Upper lobe of left lung (tissue), 4 donors: ENCODE measurements around the gene GATB.

Experiments used
- CTCF ChIP-seq, 6 experiments: fragments of 450-650 bp in 4 of 6; fragments of 200-600 bp in 2 of 6; sonication (generic) in 2 of 6; IDR thresholded peaks; one replicate each; pipeline ENCODE4 v1.5.1; 2016 to 2019; ENCODE audit warnings: antibody characterized with exemption in 6 of 6
- EP300 ChIP-seq, 4 donors: sonication (generic); formaldehyde crosslinking; IDR thresholded peaks; one replicate each; pipeline ENCODE4 v1.5.1; 2017; ENCODE audit warnings: antibody characterized with exemption in 4 of 4, control low read depth in 2 of 4

GRCh38 chr4:151738720-151739517, 21.9 kb downstream of the GATB start:
- TF ChIP-seq CTCF (IDR thresholded peaks at IDR 0.05): no peak
- TF ChIP-seq EP300 (IDR thresholded peaks at IDR 0.05): no peak
